Stimulated activated CD4-positive, alpha-beta T cell treated with anti-CD3 and anti-CD28 coated beads, Interleukin-4, amount 100 ng/mL, for 1 hour (primary cell): ENCODE measurements around the gene SIL1.
"Not testable (repeated sequence)": the region's sequence is repeated elsewhere in the genome, so short reads cannot be mapped to it uniquely, and the experiment has no call there.

ENCODE experiments used
- DNase-seq: peaks from one replicate; pipeline ENCODE4 v3.0.0-alpha.2; 2020

Gene SIL1

GRCh38 chr5:138936968-138937345, 261.2 kb downstream of the SIL1 start:
- no peak for DNase-seq

GRCh38 chr5:138936225-138936967, 261.8 kb downstream of the SIL1 start:
- no peak for DNase-seq

- DNase-seq, result no peak
These were observed 262.7 kb downstream of the SIL1 start for GRCh38 chr5:138935466-138935865.

DNA sequence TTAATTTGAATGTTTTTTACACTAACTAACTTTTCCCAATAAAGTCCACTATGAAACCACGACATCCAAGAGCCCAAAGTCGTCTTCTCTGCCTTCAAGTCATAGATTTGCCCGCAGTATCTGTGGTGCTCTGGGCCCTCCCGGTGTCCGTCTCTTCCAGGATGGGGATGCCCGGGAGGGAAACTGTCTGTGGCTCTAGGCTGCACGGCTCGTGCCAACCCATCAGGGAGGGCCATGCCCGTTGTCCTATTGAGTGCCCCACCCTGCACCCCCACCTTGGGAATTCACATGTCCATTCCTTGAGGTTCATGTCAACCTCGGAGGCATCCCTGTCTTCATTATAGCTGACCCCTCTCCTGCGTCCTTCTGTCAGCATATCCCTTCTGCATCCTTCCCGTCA, 263.2 kb downstream of the SIL1 start:
- no peak for DNase-seq

DNA sequence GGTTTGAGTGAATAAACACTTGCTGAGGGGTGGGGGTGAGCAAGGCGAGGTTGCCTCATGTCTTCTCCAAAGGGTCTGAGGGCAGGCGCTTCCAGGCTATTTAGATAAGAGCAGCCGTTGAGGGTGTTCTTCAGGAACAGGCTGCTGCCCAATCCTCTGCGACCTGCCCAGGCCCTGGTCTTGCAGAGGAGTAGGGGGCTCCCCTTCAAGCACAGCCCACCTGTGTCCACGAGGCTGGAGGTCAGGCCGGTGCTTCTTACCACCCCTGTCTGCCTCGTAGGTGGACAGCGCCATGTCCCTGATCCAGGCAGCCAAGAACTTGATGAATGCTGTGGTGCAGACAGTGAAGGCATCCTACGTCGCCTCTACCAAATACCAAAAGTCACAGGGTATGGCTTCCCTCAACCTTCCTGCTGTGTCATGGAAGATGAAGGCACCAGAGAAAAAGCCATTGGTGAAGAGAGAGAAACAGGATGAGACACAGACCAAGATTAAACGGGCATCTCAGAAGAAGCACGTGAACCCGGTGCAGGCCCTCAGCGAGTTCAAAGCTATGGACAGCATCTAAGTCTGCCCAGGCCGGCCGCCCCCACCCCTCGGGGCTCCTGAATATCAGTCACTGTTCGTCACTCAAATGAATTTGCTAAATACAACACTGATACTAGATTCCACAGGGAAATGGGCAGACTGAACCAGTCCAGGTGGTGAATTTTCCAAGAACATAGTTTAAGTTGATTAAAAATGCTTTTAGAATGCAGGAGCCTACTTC, 264.5 kb downstream of the SIL1 start:
- no peak for DNase-seq

DNA sequence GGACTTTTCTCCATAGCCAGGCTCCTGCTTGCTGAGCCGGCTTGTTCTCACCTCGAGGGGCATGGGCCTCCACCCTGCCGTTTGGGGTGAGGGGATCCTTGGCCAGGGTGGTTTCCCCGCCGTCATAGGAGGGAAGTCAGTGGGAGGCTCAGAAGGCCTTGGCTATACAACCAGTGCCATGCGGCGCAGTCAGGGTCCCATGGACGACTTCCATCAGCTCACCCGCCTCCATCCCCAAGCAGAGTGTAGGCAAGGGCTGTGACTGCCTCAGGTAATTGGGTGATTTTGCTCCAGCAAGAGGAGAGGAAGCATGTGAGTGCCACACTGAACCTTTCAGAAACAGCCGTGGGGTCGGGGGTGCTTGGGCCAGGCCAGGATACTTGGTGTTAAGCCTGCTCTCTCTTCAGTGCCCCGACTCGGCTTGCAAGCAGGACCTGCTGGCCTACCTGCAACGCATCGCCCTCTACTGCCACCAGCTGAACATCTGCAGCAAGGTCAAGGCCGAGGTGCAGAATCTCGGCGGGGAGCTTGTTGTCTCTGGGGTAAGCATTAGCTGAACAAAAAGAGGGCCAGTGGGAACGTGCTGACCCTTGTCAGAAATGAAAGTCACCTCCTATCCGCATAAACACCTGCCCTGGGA, 265.9 kb downstream of the SIL1 start:
- no peak for DNase-seq

GRCh38 chr5:138930371-138931097, 267.6 kb downstream of the SIL1 start:
- no peak for DNase-seq

DNA sequence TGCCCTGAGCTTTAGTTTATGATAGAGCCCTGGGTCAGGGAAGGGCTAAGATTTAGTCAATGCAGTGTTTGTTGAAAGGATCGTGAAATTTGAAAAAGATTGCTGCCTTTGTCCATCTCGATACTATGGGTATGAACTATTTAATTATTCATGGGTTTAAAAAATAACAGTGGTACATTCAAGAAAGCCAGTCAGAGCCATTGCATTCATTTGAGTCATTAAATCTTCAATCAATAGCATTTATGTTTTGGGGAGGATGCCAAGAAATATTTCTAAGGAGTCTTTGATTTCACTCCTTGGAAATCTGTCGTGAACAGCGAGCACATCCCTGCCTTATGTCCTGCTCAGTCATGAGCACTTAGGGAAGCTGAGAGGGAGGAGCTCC, 268.6 kb downstream of the SIL1 start:
- DNase-seq, result no peak

DNA sequence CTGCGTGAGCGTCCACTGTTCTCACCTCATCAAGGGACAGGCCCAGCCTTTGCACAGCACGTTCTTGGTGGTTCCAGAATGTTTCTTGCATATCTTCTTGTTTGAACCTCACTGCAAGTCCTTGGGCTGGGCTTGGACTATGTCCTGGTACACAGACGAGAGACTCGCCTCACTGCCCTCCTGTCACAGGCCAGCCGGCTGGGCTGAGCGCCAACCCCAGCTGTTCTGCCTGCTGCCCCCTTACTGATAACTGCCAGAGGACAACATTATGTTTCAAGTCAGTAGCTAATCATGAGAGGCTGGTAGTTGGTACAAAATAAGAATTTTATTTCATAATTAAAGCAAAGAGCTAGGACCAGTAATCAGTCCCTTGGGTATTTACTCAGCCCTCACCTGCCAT, 270.2 kb downstream of the SIL1 start:
- DNase-seq, result no peak

DNA sequence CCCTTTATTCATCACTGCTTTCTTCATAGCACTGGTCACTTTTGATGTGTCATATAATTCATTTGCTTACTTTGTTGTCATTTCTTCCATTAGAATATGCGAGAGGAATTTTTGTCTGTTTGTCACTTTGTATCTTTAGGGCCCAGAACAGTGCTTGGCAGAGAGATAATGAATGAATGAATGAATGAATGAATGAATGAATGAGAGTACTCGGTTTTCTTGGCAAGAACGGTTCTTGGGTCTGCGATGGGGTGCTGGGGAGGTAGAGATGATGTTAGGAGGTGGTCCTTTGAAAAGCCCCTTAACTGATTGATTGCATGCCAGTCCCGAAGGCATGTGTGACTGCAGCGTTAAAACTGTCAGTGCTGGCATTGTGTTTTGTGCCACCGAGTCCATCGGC, 270.6 kb downstream of the SIL1 start:
- no peak for DNase-seq

GRCh38 chr5:138926688-138927448, 271.3 kb downstream of the SIL1 start:
- DNase-seq, result no peak

DNA sequence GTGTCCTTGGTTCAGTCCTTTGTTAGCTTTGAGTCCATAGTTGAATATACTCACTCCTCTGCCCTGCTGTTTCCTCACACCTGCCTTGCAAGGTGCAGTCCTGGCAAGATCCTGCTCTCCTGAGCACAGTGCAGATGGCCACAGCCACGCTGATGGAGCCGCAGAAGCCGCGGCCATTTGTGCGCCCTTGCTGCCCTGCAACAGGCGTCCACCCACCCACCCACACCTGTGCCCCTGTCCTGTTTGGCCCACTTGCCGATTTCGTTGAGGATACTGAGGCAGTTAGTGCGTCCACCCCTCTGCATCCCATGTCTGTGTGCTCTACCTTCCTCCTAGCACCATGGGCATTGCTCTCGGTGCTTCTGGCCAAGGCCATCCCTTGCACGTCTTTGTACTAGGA, 271.9 kb downstream of the SIL1 start:
- DNase-seq, result no peak

DNA sequence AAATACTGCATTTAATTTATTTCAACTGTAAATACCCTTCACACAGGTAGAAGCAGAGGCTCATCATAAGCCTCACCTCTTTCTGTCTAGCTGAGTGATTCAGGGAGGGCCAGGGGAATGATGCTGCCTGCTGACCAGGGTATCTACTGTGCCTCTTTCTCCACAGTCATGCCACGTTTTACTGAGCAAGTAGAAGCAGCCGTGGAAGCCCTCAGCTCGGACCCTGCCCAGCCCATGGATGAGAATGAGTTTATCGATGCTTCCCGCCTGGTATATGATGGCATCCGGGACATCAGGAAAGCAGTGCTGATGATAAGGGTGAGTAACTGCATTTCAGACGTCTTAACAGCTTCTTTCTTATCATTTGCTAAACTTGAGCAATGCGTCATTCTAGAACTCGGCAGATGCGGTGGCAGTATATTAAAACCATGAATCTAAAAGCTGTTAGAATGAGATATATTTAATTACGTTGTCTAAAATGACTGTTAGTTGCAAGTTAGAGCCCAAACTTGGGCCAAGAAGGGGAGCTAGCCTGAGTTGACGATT, 273.0 kb downstream of the SIL1 start:
- DNase-seq, result no peak

DNA sequence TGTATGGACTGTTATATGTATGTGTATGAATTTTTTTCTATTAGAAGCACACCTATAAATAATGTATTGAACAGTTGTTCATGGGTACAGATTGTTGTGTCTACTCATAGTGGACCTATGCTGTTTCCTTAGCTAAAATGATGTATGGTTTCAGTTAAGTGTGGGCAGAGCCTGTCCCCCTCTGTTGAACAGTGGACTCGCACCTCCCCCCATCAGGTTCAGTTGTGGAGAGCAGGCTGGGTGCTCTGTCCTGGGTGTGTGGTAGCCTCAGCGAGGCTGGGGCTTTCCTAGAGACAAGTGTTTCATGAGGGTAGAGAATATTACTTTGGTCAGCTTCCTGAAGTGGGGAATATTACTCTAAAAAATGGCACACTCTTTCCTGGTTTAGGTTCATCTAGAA, 275.7 kb downstream of the SIL1 start:
- no peak for DNase-seq

- not testable (repeated sequence) for DNase-seq
These were observed 276.8 kb downstream of the SIL1 start for GRCh38 chr5:138921362-138921761.

GRCh38 chr5:138920181-138920580, 278.0 kb downstream of the SIL1 start:
- DNase-seq, result no peak

DNA sequence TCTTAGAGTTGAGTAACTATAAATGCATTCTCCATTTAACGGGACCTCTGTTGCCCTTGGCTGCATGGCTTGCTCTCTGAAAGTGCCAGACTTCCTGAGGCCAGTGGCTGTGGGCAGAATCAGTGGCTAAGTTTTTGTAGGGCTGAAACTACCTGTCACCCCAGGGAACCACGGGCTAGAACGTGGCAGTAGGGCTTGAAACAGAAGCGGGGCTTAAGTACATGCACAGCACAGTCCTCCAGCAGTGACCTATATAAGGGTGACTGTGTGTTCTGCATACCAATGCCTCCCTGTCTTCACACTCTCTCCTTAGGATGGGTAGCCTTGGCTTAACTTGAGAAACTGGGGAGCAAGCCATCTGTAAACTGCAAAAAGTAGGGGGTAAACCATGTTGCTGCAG, 279.5 kb downstream of the SIL1 start:
- DNase-seq, result no peak

DNA sequence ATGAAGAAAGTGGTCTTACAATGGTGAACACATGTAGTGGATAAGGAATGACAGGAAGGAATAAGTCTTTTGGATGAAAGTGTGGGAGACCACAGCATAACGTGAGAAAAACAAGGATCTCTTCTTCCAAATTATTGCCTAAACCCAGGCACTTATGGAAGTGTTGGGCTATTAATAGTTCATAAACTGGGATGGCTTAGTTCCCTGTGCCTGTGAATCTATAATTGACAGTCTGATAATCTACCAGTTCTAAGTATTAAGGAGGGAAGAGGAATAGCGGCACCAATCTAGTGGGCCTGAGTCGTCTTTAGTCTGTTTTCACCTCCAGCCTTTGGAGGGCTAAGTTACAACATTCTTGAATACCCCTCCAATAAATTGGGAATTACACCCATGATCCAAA, 283.8 kb downstream of the SIL1 start:
- no peak for DNase-seq

DNA sequence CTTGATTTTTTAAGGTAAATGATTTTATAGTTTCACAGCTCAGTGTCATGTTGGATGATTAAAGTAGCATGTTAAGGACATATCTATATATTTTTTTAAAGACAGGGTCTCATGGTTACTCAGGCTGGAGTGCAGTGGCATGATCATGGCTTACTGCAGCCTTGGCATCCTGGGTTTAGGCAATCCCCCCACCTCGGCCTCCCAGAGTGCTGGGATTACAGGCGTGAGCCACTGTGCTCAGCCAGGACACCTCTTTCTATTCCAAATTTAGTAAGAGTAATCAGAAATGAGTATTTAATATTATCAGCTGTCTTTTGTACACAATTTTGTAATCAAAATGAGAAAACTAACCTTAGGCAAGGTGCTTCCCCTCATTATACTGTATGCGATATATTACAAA, 284.4 kb downstream of the SIL1 start:
- DNase-seq, result no peak

- DNase-seq, result no peak
These were observed 286.1 kb downstream of the SIL1 start for GRCh38 chr5:138912093-138912492.

DNA sequence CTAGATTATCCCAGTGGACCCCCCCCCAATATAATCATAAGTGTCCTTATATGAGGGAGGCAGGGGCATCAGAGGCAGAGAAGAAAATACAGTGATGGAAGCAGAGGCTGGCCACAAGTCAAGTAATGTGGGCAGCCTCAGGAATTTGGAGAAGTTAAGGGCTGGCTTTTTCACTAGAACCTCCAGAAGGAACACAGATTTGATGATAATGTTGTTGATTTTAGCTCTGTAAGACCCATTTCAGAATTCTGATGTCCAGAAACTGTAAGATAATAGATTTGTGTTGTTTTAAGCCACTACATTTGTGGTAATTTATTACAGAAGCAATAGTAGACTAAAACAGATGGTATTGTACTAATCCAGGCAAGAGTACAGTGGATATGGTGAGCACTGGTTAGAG, 286.7 kb downstream of the SIL1 start:
- no peak for DNase-seq

DNA sequence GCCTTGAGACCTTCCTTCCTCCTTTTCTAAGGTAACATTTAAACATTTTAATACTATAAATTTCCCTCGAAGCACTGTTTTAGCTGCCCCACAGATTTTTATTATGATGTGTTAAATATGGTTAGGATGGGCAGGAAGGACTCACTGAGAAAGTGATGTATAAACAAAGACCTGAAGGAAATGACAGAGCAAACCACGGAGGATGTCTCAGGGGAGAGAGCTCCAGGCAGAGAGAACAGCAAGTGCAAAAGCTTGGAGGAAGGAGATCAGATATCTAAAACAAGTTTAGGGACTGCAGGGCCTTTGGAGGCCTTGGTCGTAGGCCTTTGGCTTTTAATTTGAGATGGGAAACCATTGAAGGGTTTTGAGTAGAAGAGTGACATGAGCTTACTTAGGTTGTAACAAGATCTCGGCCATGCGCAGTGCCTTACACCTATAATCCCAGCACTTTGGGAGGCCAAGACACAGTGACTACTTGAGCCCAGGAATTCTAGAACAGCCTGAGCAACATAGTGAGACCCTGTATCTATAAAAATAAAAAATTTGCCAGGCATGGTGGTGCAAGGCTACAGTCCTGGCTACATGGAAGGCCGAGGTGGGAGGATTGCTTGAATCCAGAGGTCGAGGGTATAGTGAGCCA, 287.5 kb downstream of the SIL1 start:
- no peak for DNase-seq
